HL-60/S4 treated with phorbol 12-myristate 13-acetate at 8.2 ng/mL for 4 days and 3 days (cell line): ENCODE results near the gene PTPN7.

Source experiments
- in situ Hi-C: fragments of 300-500 bp; cut with MboI; formaldehyde crosslinking; loops from 2 replicates; pipeline ENCODE4 v1.15.0; 2022; ENCODE audit warnings: low sequenced_read_pairs

The PTPN7 gene

GRCh38 chr1:202189918-202190715 is 29.7 kb upstream of the PTPN7 start:
- in situ Hi-C loops, result loop anchor here (25.0 kb wide), 1 partner anchor 522 kb away; the partner anchor contains the start of gene SYT2

- in situ Hi-C loops, result loop anchor here (25.0 kb wide), 1 partner anchor 523 kb away; the partner anchor contains the start of gene SYT2
These were observed 28.8 kb upstream of the PTPN7 start for GRCh38 chr1:202189001-202189790.

DNA sequence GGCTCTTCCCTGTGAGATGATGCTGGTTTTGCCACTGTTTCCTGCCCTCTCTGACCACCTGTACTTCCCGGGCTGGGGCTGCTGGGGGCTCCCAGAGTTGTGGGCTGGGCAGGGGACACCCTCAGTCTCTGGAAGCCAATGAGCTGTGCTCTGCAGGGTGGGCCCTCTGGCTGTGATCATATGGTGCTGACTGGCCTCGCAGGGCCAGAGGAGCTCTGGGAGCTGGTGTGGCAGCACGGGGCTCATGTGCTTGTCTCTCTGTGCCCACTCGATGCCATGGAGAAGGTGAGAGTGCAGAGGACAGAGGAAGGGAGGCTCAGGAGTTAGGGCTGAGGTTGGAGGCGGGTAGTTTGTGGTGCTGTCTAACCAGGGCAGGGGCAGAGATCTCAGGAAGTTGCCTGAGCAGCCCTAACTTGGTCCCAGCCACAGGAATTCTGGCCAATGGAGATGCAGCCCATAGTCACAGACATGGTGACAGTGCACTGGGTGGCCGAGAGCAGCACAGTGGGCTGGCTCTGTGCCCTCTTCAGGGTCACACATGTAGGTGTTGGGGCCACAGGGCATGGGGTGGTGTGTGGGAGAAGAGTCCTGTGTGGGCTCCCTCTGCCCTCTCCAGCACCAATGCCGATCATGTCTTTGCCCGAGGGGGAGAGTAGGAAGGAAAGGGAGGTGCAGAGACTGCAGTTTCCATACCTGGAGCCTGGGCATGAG is 27.4 kb upstream of the PTPN7 start:
- in situ Hi-C loops, result loop anchor here (25.0 kb wide), 1 partner anchor 524 kb away; the partner anchor contains the start of gene SYT2

DNA sequence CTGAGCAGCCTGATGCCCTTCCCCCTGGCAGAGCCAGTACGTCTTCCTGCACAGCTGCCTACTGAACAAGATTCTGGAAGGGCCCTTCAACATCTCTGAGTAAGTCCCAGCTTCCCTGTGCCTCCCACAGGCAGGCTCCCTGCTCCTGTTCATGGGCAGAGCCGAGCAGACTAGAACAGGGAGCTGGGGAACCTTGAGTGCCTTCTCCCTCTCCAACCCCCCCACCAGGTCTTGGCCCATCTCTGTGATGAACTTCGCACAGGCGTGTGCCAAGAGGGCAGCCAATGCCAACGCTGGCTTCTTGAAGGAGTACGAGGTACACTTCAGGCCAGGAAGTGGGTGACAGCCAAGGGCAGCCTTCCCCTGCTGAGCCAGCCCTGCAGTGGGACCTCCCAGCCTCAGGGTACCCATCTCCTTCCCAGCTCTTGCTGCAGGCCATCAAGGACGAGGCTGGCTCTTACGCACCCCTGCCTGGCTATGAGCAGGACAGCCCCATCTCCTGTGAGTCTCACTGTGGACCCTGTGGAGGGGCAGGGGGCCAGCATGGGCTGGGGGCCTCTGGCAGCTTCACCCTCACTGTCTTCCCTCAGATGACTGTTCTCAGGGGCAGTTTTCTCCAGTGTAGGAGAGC is 26.8 kb upstream of the PTPN7 start:
- in situ Hi-C loops, result loop anchor here (25.0 kb wide), 1 partner anchor 525 kb away; the partner anchor contains the start of gene SYT2

DNA sequence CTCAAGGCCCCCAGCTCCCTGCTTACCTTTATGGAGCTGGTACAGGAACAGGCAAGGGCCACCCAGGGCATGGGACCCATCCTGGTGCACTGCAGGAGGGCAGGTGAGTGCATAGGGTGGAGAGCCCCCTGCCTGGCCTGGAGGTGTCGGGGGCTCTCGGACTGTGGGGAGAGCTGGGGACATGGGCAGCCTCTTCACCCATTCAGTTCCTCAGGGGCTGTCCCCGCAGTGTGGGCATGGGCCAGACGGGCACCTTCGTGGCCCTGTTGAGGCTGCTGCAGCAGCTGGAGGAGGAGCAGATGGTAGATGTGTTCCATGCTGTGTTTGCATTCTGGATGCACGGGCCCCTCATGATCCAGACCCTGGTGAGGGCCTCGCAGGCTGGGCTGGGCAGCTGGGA is 25.9 kb upstream of the PTPN7 start:
- in situ Hi-C loops, result loop anchor here (25.0 kb wide), 1 partner anchor 526 kb away; the partner anchor contains the start of gene SYT2

GRCh38 chr1:202184750-202185460 is 24.5 kb upstream of the PTPN7 start:
- in situ Hi-C loops, result loop anchor here (25.0 kb wide), 1 partner anchor 527 kb away; the partner anchor contains the start of gene SYT2

GRCh38 chr1:202182040-202182877 is 21.9 kb upstream of the PTPN7 start:
- in situ Hi-C loops, result loop anchor here (25.0 kb wide), 1 partner anchor 530 kb away; the partner anchor contains the start of gene SYT2

- in situ Hi-C loops, result loop anchor here (25.0 kb wide), 1 partner anchor 531 kb away; the partner anchor contains the start of gene SYT2
These were observed 21.2 kb upstream of the PTPN7 start for GRCh38 chr1:202181586-202181985.

- in situ Hi-C loops, result loop anchor here (25.0 kb wide), 1 partner anchor 532 kb away; the partner anchor contains the start of gene SYT2
These were observed 20.3 kb upstream of the PTPN7 start for GRCh38 chr1:202180751-202181139.

DNA sequence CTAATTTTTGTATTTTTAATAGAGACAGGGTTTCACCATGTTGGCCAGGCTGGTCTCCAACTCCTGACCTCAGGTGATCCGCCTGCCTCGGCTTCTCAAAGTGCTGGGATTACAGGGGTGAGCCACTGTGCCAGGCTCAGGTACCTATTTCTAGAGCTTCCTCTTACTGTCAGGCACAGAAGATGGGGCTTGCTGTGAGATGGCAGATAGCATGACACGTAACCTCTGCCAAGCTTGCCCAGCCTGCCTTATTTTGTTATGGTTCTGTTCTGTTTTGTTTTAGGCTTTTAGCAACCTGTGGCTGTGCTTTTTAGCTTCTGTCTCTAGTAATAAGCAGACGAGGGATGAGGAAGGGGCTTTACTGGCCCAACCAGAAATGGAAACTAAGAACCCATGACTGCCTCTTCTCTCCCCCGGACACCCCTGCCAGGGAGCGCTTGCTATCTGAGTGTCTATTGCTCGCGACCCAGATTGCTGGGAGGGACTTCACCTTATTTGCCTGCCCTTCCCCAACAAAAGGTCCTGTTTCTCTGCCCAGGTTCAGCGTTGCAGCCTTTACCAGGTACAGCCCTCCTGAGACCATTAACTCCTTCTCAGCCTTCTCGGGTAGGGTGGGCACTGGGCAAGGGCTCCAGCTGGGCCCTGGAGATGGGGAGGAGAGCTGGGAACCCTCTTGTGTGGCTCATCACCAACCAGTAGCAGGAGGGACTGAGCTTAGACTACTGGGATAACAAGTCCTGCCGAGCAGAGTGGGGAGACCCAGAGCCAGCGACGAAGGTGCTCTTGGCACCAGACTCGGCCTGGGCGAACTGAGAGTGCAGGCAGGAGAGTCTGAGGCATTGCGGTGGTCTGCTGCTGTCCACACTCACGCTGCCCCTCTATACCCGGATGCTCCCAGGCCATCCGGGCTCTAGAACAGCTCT is 19.7 kb upstream of the PTPN7 start:
- in situ Hi-C loops, result loop anchor here (25.0 kb wide), 1 partner anchor 532 kb away; the partner anchor contains the start of gene SYT2

- in situ Hi-C loops, result loop anchor here (25.0 kb wide), 1 partner anchor 535 kb away; the partner anchor contains the start of gene SYT2
These were observed 16.8 kb upstream of the PTPN7 start for GRCh38 chr1:202176949-202177927.

DNA sequence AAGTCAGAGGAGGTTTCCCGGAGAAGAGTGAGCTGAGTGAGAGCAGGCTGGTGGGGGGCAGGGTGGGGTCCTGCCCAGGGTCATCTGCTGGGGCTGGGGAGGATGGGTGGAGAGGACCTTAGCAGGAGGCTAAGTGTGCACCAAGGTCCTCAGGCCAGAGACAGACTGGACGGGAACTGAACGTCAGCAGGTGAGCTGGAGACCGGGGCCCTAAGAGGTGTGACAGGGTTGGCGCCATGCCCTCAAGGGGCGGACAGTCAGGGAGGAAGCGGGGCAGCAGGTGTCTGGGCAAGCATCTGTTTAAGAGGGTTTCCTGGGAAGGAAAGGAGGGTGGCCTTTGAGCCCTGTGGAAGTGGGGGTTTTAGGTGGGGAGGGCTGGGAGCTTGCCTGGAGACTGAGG is 13.6 kb upstream of the PTPN7 start:
- in situ Hi-C loops, result no loop called here

GRCh38 chr1:202172015-202172355 is 11.6 kb upstream of the PTPN7 start:
- in situ Hi-C loops, result no loop called here

DNA sequence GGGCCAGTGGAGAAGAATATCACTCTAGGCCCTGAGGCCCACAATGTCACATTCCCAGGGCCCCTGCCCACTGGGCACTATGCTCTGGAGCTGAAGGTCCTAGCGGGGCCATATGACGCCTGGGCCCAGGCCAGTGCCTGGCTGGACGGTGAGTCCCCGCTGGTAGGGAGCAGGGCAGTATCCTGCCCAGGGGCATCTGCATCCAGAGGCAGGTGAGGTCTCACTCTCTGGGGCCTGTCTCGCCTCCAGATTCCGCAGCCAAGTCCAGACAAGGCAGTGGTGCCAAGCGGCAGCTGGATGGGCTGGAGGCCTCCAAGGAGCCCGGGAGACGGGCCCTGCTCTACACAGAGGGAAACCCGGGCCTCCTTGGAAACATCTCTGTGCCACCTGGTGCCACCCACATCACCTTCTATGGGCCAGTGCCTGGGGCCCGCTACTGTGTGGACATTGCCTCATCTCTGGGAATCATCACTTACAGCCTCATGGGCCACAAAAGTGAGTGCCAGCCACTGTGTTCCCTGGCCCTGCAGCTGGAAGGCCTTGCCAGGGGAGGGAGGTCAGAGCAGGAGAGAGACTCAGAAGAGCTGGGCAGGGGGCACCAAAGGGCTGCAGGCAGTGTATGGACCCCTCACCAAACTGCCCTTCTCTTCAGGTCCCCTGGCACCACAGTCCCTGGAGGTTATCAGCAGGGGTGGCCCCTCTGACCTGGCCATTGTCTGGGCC is 11.1 kb upstream of the PTPN7 start:
- in situ Hi-C loops, result no loop called here

DNA sequence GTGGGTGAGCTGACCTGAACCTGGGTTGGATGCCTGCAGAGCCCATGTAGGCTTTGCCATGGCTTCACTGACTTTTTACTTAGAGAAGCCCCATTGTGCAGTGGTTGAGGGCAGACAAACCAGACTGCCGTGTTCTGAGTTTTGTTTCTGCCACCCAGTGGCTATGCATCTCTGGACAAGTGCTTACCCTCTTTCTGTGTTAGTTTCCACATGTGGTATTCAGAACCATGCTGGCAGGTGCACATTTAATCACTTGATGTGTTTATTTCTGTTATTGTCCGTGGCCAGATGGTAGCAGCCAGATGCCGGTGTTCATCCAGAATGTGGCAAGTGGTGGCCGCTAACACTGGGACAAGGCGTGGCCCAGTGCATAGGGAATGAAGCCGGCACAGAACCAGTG is 10.3 kb upstream of the PTPN7 start:
- in situ Hi-C loops, result no loop called here

- in situ Hi-C loops, result no loop called here
These were observed 8.5 kb upstream of the PTPN7 start for GRCh38 chr1:202168861-202169260.
